ENCODE data around the gene PLA2G4A. TPM values are rescaled to one million over a fixed set of nuclear protein-coding genes. Genes with fewer than 3 reads are reported as not detected.
A peak's percentile ranks its signal among the peaks of the same experiment; 100 is the strongest.

Gene PLA2G4A
- total and polyA plus RNA-seq, 2 experiments from 2014 or later, result 1.1 to 3.8 TPM

DNA sequence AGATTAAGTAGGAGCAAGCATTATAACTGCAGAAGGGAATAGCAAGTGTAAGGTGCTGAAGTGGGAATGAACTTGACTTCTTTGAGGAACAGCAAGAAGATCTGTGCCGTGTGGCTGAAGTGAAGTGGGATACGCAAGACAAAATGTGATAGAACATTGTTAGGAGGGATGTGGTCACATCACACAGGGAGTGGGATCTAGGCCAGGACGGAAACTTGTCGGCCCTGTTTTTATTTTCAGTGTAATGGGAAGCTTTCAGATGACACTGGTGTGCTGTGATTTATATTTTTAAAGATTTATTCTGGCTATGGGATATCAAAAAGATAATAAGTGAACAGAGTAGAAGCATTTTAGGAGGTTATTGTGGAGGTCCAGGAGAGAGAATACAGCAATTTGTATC lies 116.4 kb downstream of the PLA2G4A start:
- ATAC-seq, result no peak
- no peak for TF ChIP-seq NANOG (IDR thresholded peaks at IDR 0.05; ENCODE audit: borderline replicate concordance)
- no peak for TF ChIP-seq EZH2phosphoT487 (IDR thresholded peaks at IDR 0.05; ENCODE audit: unreplicated experiment)
- no peak for TF ChIP-seq JUNB (IDR thresholded peaks at IDR 0.05; ENCODE audit: unreplicated experiment)
- no peak for TF ChIP-seq STAT1 (IDR thresholded peaks at IDR 0.05; ENCODE audit: unreplicated experiment)
- no peaks in the 10 kb centered on the region for H3K36me3 ChIP-seq (ENCODE audit: insufficient read depth)

DNA sequence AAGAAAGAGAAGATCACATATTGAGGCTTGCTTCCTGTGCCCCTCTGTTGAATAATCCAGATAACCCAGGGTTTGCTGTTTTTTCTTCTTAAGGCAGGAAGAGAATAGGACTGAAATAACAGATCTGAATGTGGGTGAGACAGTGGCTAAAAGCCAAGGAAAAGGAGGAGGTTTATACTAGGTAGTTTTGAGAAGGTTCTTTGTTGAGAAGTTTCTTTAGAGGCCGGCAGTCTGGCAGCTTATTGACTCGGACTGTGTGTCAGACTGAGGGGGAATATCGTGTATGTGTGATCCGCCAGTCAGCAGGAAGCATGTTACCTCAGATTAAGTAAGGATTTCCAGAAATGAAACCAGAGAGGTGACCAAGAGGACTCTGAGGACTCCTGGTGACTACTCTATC lies 119.8 kb downstream of the PLA2G4A start:
- H3K27me3 Mint-ChIP-seq (ENCODE audit: insufficient read depth, low read depth, poor library complexity), result no peaks in the 10 kb centered on the region
- Histone ChIP-seq H3K4me1 (ENCODE audit: insufficient read depth) (no peaks in the 10 kb centered on the region), H3K79me2 (replicated peaks; ENCODE audit: insufficient read depth) (no peaks in the 10 kb centered on the region), H3F3A (replicated peaks; ENCODE audit: low read depth) (no peaks in the 10 kb centered on the region), H3K4me2 (no peak overlapping the region), H3K27me3 (ENCODE audit: insufficient read depth) (no peaks in the 10 kb centered on the region), H4K20me1 (replicated peaks; ENCODE audit: insufficient read depth) (no peaks in the 10 kb centered on the region), H2AFZ (no peak overlapping the region; the same call in 1 of the 2 replicates), H3K9me2 (ENCODE audit: insufficient read depth) (no peaks in the 10 kb centered on the region), H3K36me3 (ENCODE audit: insufficient read depth) (no peaks in the 10 kb centered on the region), H3K4me3 (no peak overlapping the region), H3K27ac (ENCODE audit: low read depth) (no peak overlapping the region)
- H3K27ac Mint-ChIP-seq, result peak overlapping the region; percentile 57; the same call in 1 of the 2 replicates
- no peaks in the 10 kb centered on the region for H3K36me3 Mint-ChIP-seq (ENCODE audit: low read depth)
- TF ChIP-seq EZH2phosphoT487 (IDR thresholded peaks at IDR 0.05; ENCODE audit: unreplicated experiment) (no peak), ETS1 (IDR thresholded peaks at IDR 0.05) (no peak), CREB1 (CRISPR knock-in tag; IDR thresholded peaks at IDR 0.05; ENCODE audit: low read depth) (no peak), NANOG (IDR thresholded peaks at IDR 0.05; ENCODE audit: borderline replicate concordance) (no peak), CTCF (conservative IDR thresholded peaks at IDR 0.05; ENCODE audit: low read depth in 2 of 2) (no peak), ZNF114 (CRISPR knock-in tag; IDR thresholded peaks at IDR 0.05) (no peak), JUNB (IDR thresholded peaks at IDR 0.05; ENCODE audit: unreplicated experiment) (no peak)
- TF ChIP-seq, protein P1, sequence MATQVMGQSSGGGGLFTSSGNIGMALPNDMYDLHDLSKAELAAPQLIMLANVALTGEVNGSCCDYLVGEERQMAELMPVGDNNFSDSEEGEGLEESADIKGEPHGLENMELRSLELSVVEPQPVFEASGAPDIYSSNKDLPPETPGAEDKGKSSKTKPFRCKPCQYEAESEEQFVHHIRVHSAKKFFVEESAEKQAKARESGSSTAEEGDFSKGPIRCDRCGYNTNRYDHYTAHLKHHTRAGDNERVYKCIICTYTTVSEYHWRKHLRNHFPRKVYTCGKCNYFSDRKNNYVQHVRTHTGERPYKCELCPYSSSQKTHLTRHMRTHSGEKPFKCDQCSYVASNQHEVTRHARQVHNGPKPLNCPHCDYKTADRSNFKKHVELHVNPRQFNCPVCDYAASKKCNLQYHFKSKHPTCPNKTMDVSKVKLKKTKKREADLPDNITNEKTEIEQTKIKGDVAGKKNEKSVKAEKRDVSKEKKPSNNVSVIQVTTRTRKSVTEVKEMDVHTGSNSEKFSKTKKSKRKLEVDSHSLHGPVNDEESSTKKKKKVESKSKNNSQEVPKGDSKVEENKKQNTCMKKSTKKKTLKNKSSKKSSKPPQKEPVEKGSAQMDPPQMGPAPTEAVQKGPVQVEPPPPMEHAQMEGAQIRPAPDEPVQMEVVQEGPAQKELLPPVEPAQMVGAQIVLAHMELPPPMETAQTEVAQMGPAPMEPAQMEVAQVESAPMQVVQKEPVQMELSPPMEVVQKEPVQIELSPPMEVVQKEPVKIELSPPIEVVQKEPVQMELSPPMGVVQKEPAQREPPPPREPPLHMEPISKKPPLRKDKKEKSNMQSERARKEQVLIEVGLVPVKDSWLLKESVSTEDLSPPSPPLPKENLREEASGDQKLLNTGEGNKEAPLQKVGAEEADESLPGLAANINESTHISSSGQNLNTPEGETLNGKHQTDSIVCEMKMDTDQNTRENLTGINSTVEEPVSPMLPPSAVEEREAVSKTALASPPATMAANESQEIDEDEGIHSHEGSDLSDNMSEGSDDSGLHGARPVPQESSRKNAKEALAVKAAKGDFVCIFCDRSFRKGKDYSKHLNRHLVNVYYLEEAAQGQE (IDR thresholded peaks at IDR 0.05; ENCODE audit: unreplicated experiment), result no peak
- H3K4me1 Mint-ChIP-seq, result peaks cover 5% of the 10 kb centered on the region; the same call in 2 of the 3 replicates
- DNase-seq (ENCODE audit: low spot score) (no peak), ATAC-seq (no peak)
- H3K4me3 Mint-ChIP-seq, result no peak overlapping the region
- H3K9me3 Mint-ChIP-seq, result no peaks in the 10 kb centered on the region

More for the DNA sequence above, 116.4 kb downstream of the PLA2G4A start:
- DNase-seq (ENCODE audit: low spot score), result no peak
- H3K27me3 Mint-ChIP-seq (ENCODE audit: insufficient read depth, low read depth, poor library complexity), result no peaks in the 10 kb centered on the region
- H3K36me3 Mint-ChIP-seq (ENCODE audit: low read depth), result no peaks in the 10 kb centered on the region
- H3F3A ChIP-seq (replicated peaks; ENCODE audit: low read depth), result no peaks in the 10 kb centered on the region
- H3K27ac Mint-ChIP-seq, result no peak overlapping the region
- H3K27ac ChIP-seq (ENCODE audit: low read depth), result no peak overlapping the region
- H3K4me2 ChIP-seq, result no peak overlapping the region
- no peaks in the 10 kb centered on the region for H3K9me3 Mint-ChIP-seq
- no peak overlapping the region for H3K4me3 Mint-ChIP-seq
- no peaks in the 10 kb centered on the region for H3K79me2 ChIP-seq (replicated peaks; ENCODE audit: insufficient read depth)
- H4K20me1 ChIP-seq (replicated peaks; ENCODE audit: insufficient read depth), result no peaks in the 10 kb centered on the region
- H3K4me1 ChIP-seq (ENCODE audit: insufficient read depth), result no peaks in the 10 kb centered on the region
- no peak overlapping the region for H3K4me3 ChIP-seq
- H2AFZ ChIP-seq, result no peak overlapping the region
- H3K27me3 ChIP-seq (ENCODE audit: insufficient read depth), result no peaks in the 10 kb centered on the region
- peaks cover 5% of the 10 kb centered on the region; the same call in 2 of the 3 replicates for H3K4me1 Mint-ChIP-seq
- H3K9me2 ChIP-seq (ENCODE audit: insufficient read depth), result no peaks in the 10 kb centered on the region
